ENCODE results near the gene SMIM24.

SMIM24 gene

GRCh38 chr19:3504735-3505134, 24.4 kb upstream of the SMIM24 start:
- TF ChIP-seq FOXM1 (IDR thresholded peaks at IDR 0.05; ENCODE audit: borderline replicate concordance, low read depth) (no peak), NFIC (IDR thresholded peaks at IDR 0.05) (no peak), EGR1 (IDR thresholded peaks at IDR 0.05) (no peak), TCF12 (IDR thresholded peaks at IDR 0.05; ENCODE audit: low read depth) (no peak), USF1 (IDR thresholded peaks at IDR 0.05) (no peak), ZBTB7A (IDR thresholded peaks at IDR 0.05; ENCODE audit: low read depth) (no peak), CEBPB (IDR thresholded peaks at IDR 0.05) (no peak)

- TF ChIP-seq NFIC (IDR thresholded peaks at IDR 0.05) (no peak), TCF12 (IDR thresholded peaks at IDR 0.05; ENCODE audit: low read depth) (no peak), ZBTB7A (IDR thresholded peaks at IDR 0.05; ENCODE audit: low read depth) (no peak), FOXM1 (IDR thresholded peaks at IDR 0.05; ENCODE audit: borderline replicate concordance, low read depth) (no peak), EGR1 (IDR thresholded peaks at IDR 0.05) (no peak), CEBPB (IDR thresholded peaks at IDR 0.05) (no peak), TAF1 (IDR thresholded peaks at IDR 0.05; ENCODE audit: low read depth) (no peak), EP300 (IDR thresholded peaks at IDR 0.05; ENCODE audit: borderline replicate concordance) (no peak), TEAD4 (IDR thresholded peaks at IDR 0.05) (no peak), MAX (IDR thresholded peaks at IDR 0.05) (no peak), YY1 (IDR thresholded peaks at IDR 0.05; ENCODE audit: low read depth) (no peak), CREB1 (IDR thresholded peaks at IDR 0.05; ENCODE audit: low read depth) (no peak), RAD21 (IDR thresholded peaks at IDR 0.05; ENCODE audit: low read depth) (no peak), USF1 (IDR thresholded peaks at IDR 0.05) (no peak)
- TF ChIP-seq, protein P1, sequence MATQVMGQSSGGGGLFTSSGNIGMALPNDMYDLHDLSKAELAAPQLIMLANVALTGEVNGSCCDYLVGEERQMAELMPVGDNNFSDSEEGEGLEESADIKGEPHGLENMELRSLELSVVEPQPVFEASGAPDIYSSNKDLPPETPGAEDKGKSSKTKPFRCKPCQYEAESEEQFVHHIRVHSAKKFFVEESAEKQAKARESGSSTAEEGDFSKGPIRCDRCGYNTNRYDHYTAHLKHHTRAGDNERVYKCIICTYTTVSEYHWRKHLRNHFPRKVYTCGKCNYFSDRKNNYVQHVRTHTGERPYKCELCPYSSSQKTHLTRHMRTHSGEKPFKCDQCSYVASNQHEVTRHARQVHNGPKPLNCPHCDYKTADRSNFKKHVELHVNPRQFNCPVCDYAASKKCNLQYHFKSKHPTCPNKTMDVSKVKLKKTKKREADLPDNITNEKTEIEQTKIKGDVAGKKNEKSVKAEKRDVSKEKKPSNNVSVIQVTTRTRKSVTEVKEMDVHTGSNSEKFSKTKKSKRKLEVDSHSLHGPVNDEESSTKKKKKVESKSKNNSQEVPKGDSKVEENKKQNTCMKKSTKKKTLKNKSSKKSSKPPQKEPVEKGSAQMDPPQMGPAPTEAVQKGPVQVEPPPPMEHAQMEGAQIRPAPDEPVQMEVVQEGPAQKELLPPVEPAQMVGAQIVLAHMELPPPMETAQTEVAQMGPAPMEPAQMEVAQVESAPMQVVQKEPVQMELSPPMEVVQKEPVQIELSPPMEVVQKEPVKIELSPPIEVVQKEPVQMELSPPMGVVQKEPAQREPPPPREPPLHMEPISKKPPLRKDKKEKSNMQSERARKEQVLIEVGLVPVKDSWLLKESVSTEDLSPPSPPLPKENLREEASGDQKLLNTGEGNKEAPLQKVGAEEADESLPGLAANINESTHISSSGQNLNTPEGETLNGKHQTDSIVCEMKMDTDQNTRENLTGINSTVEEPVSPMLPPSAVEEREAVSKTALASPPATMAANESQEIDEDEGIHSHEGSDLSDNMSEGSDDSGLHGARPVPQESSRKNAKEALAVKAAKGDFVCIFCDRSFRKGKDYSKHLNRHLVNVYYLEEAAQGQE (IDR thresholded peaks at IDR 0.05; ENCODE audit: low read depth) = no peak
These were observed 22.8 kb upstream of the SMIM24 start for GRCh38 chr19:3503036-3503572.

DNA sequence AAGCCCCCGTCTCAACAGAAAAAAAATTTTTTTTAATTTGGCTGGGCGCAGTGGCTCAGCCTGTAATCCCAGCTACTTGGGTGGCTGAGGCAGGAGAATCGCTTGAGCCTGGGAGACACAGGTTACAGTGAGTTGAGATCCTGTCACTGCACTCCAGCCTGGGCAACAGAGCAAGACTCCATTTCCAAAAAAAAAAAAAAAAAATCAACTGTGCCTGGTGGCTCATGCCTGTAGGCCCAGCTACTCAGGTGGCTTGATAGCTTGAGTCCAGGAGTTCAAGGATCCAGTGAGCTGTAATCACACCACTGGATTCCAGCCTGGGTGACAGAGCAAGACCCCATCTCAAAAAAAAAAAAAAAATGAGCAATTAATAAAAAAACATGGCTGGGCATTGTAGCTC, 21.5 kb upstream of the SMIM24 start:
- TF ChIP-seq CEBPB (IDR thresholded peaks at IDR 0.05) (no peak), TAF1 (IDR thresholded peaks at IDR 0.05; ENCODE audit: low read depth) (no peak), YY1 (IDR thresholded peaks at IDR 0.05; ENCODE audit: low read depth) (no peak), TEAD4 (IDR thresholded peaks at IDR 0.05) (no peak), USF1 (IDR thresholded peaks at IDR 0.05) (no peak), RAD21 (IDR thresholded peaks at IDR 0.05; ENCODE audit: low read depth) (no peak), TCF12 (IDR thresholded peaks at IDR 0.05; ENCODE audit: low read depth) (no peak)

- TF ChIP-seq CEBPB (IDR thresholded peaks at IDR 0.05) (no peak), EP300 (IDR thresholded peaks at IDR 0.05; ENCODE audit: borderline replicate concordance) (peak; percentile 82), FOXM1 (IDR thresholded peaks at IDR 0.05; ENCODE audit: borderline replicate concordance, low read depth) (0 out of 2 replicates have a peak, but pooled peaks have one; percentile 33), CREB1 (IDR thresholded peaks at IDR 0.05; ENCODE audit: low read depth) (no peak), MAX (IDR thresholded peaks at IDR 0.05) (peak; percentile 96), USF1 (IDR thresholded peaks at IDR 0.05) (peak; percentile 100), RAD21 (IDR thresholded peaks at IDR 0.05; ENCODE audit: low read depth) (no peak), ZBTB7A (IDR thresholded peaks at IDR 0.05; ENCODE audit: low read depth) (no peak), YY1 (IDR thresholded peaks at IDR 0.05; ENCODE audit: low read depth) (peak; percentile 99), TCF12 (IDR thresholded peaks at IDR 0.05; ENCODE audit: low read depth) (peak; percentile 61; the same call in 1 of the 2 replicates), TAF1 (IDR thresholded peaks at IDR 0.05; ENCODE audit: low read depth) (peak; percentile 100), NFIC (IDR thresholded peaks at IDR 0.05) (peak; percentile 33; the same call in 1 of the 2 replicates), EGR1 (IDR thresholded peaks at IDR 0.05) (peak; percentile 40; the same call in 1 of the 2 replicates), TEAD4 (IDR thresholded peaks at IDR 0.05) (no peak)
- TF ChIP-seq, protein P1 (IDR thresholded peaks at IDR 0.05; ENCODE audit: low read depth) = 0 out of 2 replicates have a peak, but pooled peaks have one; percentile 23
These were observed 20.2 kb upstream of the SMIM24 start, which contains the start of gene DOHH for GRCh38 chr19:3500429-3501101. DOHH (minus strand) TSS chr19:3500674; CDS start chr19:3496814, 3,860 bp downstream.
